COLO668 (cell line): Measurements from ENCODE around the gene ZDHHC7.

ENCODE experiments used
- DNase-seq: peaks from one replicate; lab custom pipeline; 2025; ENCODE audit not compliant: unreplicated experiment; lab: John Stamatoyannopoulos, UW

The ZDHHC7 gene

DNA sequence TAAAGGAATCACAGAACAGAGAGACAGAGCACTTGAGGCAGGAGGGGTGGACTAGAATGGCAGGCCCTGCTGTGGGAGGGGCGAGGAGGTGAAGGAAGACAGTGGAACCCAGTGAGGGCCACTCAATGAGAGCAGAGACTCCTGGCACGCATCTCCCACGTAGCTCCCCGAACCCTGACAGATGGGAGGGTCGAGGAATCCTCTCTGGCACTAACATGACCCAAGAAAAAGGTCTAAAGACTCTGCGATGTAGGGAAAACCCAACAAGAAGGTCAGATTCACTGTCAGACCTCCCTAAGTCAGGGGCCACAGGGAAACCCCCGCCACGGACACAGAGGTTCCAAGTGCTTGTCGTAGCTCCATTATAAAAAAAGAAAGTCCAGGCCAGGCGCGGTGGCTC is 15.0 kb downstream of the ZDHHC7 start:
- no peak for DNase-seq

DNA sequence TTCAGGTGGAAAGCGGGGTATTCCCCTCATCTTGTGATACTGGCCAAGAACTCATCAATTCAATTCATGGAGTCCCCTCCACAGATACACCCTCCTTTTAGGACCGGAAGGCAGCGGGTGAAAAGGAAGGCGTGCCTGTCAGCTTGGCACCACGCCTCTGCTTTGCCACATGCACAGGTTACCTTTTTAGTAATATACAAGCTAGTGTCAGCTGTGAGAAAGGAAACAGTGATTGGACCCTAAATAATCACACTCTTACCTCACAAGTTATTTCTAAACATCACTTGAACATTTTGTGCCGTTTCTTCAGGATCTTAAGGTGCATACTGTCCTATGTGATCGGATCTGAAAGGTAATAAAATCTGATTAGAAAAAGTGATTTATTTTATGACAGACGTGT is 15.7 kb downstream of the ZDHHC7 start:
- DNase-seq = no peak

GRCh38 chr16:84993926-84994325 is 17.4 kb downstream of the ZDHHC7 start:
- DNase-seq = no peak

DNA sequence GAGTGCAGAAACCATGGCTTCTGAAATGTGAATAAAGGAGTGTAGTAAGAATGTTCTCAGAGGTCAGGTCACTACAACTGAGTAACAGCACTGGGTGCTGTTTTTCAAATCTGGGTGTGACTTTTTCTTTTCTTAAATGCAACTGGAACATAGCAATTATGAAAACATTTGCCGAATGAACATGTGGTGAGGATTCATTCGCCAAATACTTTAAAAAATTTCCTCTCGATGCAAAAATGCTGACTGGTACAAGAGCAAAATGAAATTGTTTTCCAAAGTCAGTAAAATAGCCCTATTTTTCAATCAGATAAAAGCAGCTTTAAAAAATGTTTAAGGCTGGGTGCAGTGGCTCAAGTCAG is 18.6 kb downstream of the ZDHHC7 start:
- no peak for DNase-seq

- DNase-seq = no peak
Observed at GRCh38 chr16:84990782-84991181, 20.6 kb downstream of the ZDHHC7 start.

DNA sequence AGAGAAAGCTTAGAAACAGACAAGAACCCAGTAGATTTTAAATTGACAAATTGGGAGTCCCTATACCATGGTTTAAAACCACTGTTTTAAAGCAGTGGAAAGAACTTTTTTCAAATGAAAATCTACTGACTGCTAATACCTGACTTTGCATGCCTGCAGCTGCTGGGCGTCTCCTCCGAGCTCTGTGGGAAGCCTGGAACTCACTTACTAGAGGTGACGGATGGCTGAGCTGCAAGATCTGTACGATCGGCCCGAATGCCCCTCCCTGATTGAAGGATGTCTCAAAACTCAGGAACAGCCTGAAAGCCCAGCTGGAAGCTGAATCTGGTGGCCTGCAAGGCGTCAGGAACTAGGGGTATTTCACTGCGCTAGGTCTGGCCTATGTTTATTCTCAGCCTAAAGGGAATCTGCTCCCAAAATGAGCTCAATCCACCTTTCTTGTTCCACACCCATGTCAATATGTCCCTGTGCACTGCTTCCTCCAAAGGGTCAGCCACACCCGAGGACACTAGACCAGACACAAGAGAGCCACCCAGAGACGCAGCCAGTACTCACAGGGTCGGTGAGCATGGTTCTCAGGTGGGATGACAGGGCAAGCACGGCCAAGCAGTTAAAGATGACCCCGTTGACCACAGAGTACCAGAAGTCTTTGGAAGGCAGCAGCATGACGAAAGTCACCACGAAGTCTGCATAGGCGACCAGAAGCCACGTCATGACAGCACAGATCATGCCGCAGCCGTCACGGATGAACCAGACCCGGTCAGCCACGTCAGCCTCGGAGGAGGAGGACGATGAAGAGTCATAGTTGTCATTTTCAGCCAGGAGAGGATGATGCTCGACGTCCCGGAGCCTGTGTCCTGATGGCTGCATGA is 21.4 kb downstream of the ZDHHC7 start:
- DNase-seq = no peak

DNA sequence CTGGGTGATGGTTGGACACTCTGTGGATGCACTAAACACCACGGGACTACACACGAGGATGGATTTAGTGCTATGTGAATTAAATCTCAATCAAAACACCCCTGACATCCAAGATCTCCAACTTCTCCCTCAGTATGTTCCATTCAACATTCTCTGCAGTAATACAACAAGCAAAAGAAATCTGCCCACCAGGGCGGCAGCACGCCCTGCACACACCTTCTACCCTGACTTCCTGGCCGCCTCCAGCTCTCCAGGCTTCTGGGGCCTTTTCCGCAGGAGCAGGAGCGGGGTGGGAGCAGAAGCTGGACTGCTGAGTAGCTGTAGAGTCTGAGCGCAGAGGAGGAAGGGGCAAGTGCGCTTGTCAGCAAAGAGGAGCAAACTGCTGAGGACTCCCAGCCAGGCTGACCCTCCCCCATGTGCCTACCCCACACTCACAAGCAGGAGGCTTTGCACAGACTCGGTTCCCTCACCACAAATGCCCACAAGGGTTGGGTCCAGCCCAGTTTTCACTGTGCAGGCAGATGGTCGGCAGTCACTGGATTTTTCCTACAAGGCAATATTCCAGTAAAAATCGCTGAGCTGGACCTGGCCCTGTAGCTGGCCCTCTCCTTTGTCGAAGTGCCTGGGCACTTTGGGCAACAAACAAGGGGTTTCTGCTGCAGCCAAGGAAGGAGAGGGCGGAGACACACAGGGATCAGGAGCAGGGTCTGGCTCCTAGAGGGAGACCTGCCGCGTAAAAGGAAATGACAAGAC is 22.8 kb downstream of the ZDHHC7 start:
- no peak for DNase-seq

DNA sequence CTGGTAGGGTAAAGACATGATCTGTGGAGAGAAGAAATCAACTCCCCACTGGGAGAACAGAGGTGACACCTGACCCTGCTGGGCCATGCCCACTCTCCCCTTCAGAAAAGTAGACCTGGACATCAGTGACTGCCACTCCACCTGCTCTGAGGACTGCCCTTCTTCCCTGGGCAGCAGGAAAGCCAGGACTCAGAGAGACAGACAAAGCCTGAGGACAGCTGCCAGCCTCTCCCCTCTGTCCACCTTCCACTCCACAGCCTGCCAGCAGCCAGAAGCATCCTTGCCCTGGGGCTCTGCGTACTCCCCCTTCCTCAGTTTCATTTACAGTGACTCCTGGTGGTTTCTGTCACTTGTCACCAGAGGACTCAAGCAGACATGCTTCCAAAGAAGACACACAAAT is 24.5 kb downstream of the ZDHHC7 start:
- DNase-seq = no peak

DNA sequence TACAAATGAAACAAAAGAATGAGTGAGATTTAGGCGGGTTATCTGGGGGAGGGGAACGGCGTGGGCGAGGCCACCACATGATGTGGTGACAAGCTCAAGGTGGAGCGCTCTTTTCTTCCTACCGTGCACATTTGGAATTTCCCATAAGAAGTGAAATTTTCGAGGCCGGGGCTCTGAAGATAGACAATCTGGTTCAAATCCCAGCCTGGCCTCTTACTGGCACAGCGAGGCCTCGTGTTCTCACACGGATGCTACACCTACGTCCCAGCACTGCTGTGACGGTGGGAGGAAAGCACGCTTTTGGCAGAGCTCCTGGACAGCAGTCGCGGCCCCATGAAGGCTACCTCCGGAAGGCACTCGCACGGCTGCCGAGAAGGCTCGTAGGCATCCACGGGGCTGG is 25.2 kb downstream of the ZDHHC7 start:
- DNase-seq = no peak

DNA sequence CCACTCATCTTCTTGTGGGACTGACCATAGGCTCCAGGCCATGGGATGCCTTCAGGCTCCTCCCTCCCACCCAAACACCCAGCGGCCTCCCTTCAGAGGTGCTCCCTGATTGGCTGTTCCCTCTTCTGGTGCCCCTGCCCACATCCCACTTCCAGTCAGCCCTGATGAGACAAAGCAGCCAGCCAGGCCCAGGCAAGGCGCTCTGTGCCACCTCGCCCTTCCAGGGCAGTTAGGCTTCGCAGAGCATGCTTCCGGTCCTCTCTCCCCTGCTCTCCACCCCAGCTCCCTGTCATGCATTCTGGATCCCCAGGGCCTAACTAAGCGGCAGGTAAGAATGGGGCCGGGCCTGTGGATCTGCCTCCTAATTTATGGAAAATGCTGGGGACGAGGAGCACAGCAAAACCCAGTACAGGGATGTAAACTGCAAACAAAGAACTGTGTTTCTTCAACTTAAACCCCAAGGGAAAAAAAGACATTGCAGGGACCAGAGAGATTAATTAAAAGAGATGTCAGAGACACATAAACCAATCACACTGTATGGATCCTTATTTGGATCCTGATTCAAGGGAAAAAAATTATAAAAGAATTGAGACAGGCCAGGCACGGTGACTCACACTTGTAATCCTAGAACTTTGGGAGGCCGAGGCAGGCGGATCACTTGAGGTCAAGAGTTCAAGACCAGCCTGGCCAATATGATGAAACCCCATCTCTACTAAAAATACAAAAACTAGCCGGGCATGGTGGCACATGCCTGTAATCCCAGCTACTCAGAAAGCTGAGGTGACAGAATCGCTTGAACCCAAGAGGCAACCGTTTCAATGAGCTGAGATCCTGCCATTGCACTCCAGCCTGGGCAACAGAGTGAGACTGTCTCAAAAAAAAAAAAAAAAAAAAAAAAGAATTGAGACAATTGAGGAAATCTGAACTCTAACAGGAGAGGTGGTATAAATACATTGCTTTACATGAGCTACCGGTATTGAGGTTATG is 26.0 kb downstream of the ZDHHC7 start:
- DNase-seq = no peak

- DNase-seq = no peak
Observed at GRCh38 chr16:84982434-84982833, 28.9 kb downstream of the ZDHHC7 start.

DNA sequence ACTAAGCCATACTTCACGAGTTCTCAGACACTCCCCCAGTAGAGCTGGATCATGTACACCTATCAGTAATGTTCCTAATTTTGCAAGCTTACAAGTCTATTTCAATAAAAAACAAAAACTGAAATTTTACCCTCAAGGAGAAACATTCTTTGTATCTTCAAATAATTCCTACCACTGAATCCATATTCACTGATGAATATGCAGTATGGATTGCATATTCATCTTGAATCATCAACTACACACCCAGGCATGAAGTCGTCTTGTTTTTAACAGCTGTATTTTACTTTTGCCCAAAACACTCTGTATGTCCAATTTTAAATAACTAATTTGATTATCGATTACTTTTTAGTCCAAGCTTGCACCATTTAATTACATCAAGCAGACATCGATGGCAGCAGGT is 31.8 kb downstream of the ZDHHC7 start:
- no peak for DNase-seq

DNA sequence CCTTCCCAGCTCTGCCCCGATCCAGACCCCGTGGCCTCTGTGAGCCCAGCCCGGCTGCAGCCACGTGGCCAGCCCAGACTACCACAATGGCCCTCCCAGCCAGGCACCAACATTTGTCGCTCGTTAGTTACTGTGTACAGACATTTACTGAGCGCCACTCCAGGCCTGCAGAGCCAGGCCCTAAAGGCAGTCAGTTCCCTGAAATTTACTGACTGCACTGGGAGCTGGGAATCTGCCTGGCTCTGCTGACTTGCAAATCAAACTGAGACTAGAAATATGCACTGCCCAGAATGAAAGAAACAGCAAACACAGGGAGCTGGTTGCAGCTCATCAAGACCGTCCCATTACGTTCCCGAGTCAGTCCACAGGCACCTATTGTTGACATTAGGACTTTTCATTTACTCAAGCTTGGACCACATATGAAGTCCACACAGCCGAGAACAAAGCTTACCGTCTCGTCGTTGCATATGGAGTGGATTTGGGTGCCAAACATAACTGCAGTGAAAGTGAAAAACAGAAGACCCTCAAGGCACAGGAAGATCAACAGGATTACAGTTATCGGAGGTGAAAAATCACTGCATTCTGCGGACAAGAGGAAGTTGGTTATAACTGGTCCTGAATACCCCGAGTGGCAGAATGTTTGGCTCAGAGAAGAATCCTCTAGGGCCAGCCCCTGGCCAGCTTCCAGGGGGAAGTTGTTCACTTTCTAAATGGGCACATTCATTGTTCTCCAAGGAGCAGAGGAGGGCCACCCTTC is 34.5 kb downstream of the ZDHHC7 start:
- no peak for DNase-seq

- no peak for DNase-seq
Observed at GRCh38 chr16:84975522-84975921, 35.8 kb downstream of the ZDHHC7 start.

GRCh38 chr16:84975066-84975465 is 36.3 kb downstream of the ZDHHC7 start:
- no peak for DNase-seq

GRCh38 chr16:84973776-84974523 is 37.4 kb downstream of the ZDHHC7 start:
- no peak for DNase-seq

- DNase-seq = no peak
Observed at GRCh38 chr16:84973236-84973635, 38.1 kb downstream of the ZDHHC7 start.

DNA sequence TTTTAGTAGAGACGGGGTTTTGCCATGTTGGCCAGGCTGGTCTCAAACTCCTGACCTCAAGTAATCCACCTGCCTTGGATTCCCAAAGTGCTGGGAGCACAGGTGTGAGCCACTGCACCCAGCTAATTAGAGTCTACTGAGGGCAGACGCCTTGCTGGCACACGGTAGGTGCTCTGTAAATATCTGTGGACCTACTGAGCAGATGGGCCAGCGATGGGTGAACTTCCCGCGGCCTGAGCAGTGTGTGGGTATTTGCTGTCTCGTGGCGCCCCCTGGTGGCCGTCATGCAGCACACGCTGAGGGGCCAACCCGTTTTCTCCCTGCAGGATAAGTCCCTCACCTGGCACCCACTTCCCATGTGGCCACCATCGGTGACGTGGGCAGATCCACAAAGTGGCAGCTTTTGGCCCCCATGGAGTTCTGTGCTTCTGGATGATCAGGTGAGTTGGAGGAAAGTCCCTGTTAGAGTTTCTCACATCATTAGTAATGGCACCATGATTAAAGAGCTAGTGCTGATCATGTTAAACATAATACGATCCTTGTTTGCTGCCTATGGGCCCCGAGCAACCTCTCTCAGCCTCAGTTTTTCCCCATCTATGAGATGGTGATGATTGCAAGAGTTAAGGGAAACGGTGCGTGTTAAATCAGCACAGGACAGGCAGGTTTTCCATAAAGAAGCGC is 40.7 kb downstream of the ZDHHC7 start:
- peak; percentile 83 for DNase-seq

DNA sequence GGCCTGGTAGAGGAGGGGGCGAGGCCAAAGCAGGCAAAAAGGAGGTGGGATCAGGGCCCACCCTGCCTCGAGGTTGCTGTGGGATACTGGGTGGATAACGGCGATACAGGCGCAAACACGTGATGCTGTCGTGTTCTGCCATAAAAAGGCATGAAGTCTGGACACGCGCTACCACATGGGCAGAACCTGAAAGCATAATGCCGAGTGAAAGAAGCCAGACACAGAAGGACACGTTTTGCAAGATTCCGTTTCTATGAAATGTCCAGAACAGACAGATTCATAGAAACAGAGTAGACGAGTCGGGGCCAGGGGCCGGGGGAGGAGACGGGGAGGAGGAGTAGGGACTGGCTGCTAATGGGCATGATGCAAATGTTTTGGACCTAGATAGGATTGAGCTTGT is 43.5 kb downstream of the ZDHHC7 start:
- DNase-seq = no peak
